ENCODE data around the gene COMMD1. TPM values are rescaled to one million over a fixed set of nuclear protein-coding genes. Genes with fewer than 3 reads are reported as not detected.

Gene COMMD1
- total and polyA plus RNA-seq, 2 donors (not counting 1 experiment from before 2014, with no cell fraction given): 38.6 to 49.3 TPM

DNA sequence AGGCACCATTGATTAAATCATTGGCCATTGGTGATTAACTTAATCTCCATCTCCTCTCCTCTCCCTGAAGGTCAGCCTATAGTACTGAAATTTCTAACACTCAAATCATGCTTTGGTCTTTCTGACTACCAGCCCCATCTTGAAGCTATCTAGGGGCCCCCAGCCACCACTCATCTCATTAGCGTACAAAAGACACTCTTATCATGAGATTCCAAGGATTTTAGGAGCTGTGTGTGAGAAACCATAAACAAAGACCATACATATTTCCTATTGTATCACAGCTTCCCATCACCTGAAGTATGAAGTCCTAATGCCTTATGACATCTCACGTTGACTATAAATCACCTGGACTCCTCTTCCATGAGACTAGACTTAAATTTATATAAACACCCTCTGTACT, 196.4 kb downstream of the COMMD1 start:
- no peaks in the 10 kb centered on the region for H3K9me3 ChIP-seq (ENCODE audit: control insufficient read depth, insufficient read depth, low read depth, low read length)
- no peak overlapping the region for H3K27ac ChIP-seq (ENCODE audit: insufficient read depth, low read length)
- no peak for TF ChIP-seq EZH2 (IDR thresholded peaks at IDR 0.05; ENCODE audit: low read length, missing control alignments)
- TF ChIP-seq, protein P1, sequence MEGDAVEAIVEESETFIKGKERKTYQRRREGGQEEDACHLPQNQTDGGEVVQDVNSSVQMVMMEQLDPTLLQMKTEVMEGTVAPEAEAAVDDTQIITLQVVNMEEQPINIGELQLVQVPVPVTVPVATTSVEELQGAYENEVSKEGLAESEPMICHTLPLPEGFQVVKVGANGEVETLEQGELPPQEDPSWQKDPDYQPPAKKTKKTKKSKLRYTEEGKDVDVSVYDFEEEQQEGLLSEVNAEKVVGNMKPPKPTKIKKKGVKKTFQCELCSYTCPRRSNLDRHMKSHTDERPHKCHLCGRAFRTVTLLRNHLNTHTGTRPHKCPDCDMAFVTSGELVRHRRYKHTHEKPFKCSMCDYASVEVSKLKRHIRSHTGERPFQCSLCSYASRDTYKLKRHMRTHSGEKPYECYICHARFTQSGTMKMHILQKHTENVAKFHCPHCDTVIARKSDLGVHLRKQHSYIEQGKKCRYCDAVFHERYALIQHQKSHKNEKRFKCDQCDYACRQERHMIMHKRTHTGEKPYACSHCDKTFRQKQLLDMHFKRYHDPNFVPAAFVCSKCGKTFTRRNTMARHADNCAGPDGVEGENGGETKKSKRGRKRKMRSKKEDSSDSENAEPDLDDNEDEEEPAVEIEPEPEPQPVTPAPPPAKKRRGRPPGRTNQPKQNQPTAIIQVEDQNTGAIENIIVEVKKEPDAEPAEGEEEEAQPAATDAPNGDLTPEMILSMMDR (conservative IDR thresholded peaks at IDR 0.05 in 1 of 2, IDR thresholded peaks at IDR 0.05 in 1 of 2; ENCODE audit: low read depth in 1 of 2, low read length in 2 of 2): no peak
- H2AFZ ChIP-seq (ENCODE audit: low read length): no peak overlapping the region
- no peak overlapping the region for H3K4me3 ChIP-seq (replicated peaks in 1 of 4; ENCODE audit: control extremely low read depth in 1 of 4, insufficient read depth in 1 of 4, low read depth in 3 of 4, low read length in 4 of 4)
- H3K36me3 ChIP-seq (ENCODE audit: control insufficient read depth, insufficient read depth, low read length): no peaks in the 10 kb centered on the region
- H3K4me2 ChIP-seq (ENCODE audit: extremely low read depth, insufficient read depth, low read length): no peak overlapping the region
- DNase-seq (ENCODE audit: low read depth in 2 of 2): no peak
- no peaks in the 10 kb centered on the region for H3K27me3 ChIP-seq (ENCODE audit: control insufficient read depth, insufficient read depth, low read length)
- no peaks in the 10 kb centered on the region for H3K79me2 ChIP-seq (ENCODE audit: control insufficient read depth, insufficient read depth, low read length)
- no peaks in the 10 kb centered on the region for H3K4me1 ChIP-seq (ENCODE audit: control insufficient read depth, extremely low read depth, insufficient read depth, low read length)
- no peak overlapping the region for H3K9ac ChIP-seq (ENCODE audit: insufficient read depth, low read length)
- H4K20me1 ChIP-seq (ENCODE audit: control insufficient read depth, extremely low read depth, insufficient read depth, low read length): no peaks in the 10 kb centered on the region

DNA sequence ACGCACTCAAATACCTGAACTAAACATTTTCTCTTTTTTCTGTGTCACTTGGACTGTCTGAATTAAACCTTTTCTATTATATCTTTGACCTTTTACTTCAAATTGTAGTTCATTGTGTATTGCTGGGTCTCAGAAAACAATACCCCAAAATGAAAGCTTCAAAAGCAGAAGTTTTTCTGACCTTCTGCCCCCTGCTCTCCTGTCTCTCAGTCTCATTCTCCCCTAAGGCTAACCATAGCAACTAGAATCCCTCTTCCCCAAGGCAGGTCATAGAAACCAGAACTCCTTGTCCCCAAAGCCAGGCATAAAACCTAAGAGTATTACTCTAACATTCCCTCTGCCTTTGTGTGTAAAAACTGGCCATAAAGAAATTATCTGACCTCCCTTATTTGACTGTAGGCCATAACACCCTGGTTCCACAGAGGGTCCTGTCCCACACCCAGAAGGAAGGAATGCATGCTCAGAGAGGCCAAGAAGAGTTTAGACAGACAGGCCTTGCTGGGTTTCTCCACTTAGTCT, 197.0 kb downstream of the COMMD1 start:
- no peak for DNase-seq (ENCODE audit: low read depth in 2 of 2)
- Histone ChIP-seq H3K27ac (ENCODE audit: insufficient read depth, low read length) (no peak overlapping the region), H3K4me1 (ENCODE audit: control insufficient read depth, extremely low read depth, insufficient read depth, low read length) (no peaks in the 10 kb centered on the region), H3K9me3 (ENCODE audit: control insufficient read depth, insufficient read depth, low read depth, low read length) (no peaks in the 10 kb centered on the region), H4K20me1 (ENCODE audit: control insufficient read depth, extremely low read depth, insufficient read depth, low read length) (no peaks in the 10 kb centered on the region), H3K4me3 (replicated peaks in 1 of 4; ENCODE audit: control extremely low read depth in 1 of 4, insufficient read depth in 1 of 4, low read depth in 3 of 4, low read length in 4 of 4) (no peak overlapping the region), H2AFZ (ENCODE audit: low read length) (no peak overlapping the region), H3K36me3 (ENCODE audit: control insufficient read depth, insufficient read depth, low read length) (no peaks in the 10 kb centered on the region), H3K79me2 (ENCODE audit: control insufficient read depth, insufficient read depth, low read length) (no peaks in the 10 kb centered on the region), H3K9ac (ENCODE audit: insufficient read depth, low read length) (no peak overlapping the region), H3K4me2 (ENCODE audit: extremely low read depth, insufficient read depth, low read length) (no peak overlapping the region), H3K27me3 (ENCODE audit: control insufficient read depth, insufficient read depth, low read length) (no peaks in the 10 kb centered on the region)
- TF ChIP-seq EZH2 (IDR thresholded peaks at IDR 0.05; ENCODE audit: low read length, missing control alignments): no peak
- TF ChIP-seq, protein P1 (conservative IDR thresholded peaks at IDR 0.05 in 1 of 2, IDR thresholded peaks at IDR 0.05 in 1 of 2; ENCODE audit: low read depth in 1 of 2, low read length in 2 of 2): no peak

DNA sequence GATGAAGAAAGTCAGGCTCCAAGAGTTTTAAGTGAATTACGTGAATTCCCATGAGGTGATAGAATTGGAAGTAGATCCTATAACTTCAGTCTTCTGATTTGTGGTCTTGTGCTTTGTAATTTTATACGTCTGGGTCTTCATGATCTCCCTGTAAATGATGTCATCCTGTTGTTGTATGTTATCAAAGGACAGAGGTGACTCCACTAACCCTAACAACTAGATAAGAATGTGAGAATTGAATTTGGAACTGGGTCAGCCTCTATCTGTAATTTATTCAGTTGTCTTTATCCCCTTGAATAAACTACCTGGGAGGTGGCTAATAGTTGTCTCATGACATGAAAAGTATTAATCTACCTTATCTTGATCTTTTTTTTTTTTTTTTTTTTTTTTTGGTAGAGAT, 204.1 kb downstream of the COMMD1 start:
- no peak overlapping the region for H3K4me3 ChIP-seq (replicated peaks in 1 of 4; ENCODE audit: control extremely low read depth in 1 of 4, insufficient read depth in 1 of 4, low read depth in 3 of 4, low read length in 4 of 4)
- H4K20me1 ChIP-seq (ENCODE audit: control insufficient read depth, extremely low read depth, insufficient read depth, low read length): no peaks in the 10 kb centered on the region
- no peak overlapping the region for H2AFZ ChIP-seq (ENCODE audit: low read length)
- no peaks in the 10 kb centered on the region for H3K27me3 ChIP-seq (ENCODE audit: control insufficient read depth, insufficient read depth, low read length)
- no peaks in the 10 kb centered on the region for H3K36me3 ChIP-seq (ENCODE audit: control insufficient read depth, insufficient read depth, low read length)
- no peaks in the 10 kb centered on the region for H3K9me3 ChIP-seq (ENCODE audit: control insufficient read depth, insufficient read depth, low read depth, low read length)
- H3K9ac ChIP-seq (ENCODE audit: insufficient read depth, low read length): no peak overlapping the region
- TF ChIP-seq EZH2 (IDR thresholded peaks at IDR 0.05; ENCODE audit: low read length, missing control alignments): no peak
- TF ChIP-seq, protein P1 (conservative IDR thresholded peaks at IDR 0.05 in 1 of 2, IDR thresholded peaks at IDR 0.05 in 1 of 2; ENCODE audit: low read depth in 1 of 2, low read length in 2 of 2): no peak
- DNase-seq (ENCODE audit: low read depth in 2 of 2): no peak
- H3K4me1 ChIP-seq (ENCODE audit: control insufficient read depth, extremely low read depth, insufficient read depth, low read length): no peaks in the 10 kb centered on the region
- no peak overlapping the region for H3K4me2 ChIP-seq (ENCODE audit: extremely low read depth, insufficient read depth, low read length)
- no peaks in the 10 kb centered on the region for H3K79me2 ChIP-seq (ENCODE audit: control insufficient read depth, insufficient read depth, low read length)
- H3K27ac ChIP-seq (ENCODE audit: insufficient read depth, low read length): no peak overlapping the region
